Activated T-cell treated with anti-CD3 and anti-CD28 coated beads for 4 hours (primary cell): ENCODE results near the gene MT2A.
A peak's percentile ranks its signal among the peaks of the same experiment; 100 is the strongest.
"Not testable (repeated sequence)": the region's sequence is repeated elsewhere in the genome, so short reads cannot be mapped to it uniquely, and the experiment has no call there.

Experiments
- DNase-seq: peaks from one replicate; pipeline ENCODE4 v3.0.0-alpha.2; 2020

Gene MT2A

GRCh38 chr16:56608043-56608875, at the start of gene MT2A:
Gene MT2A (plus strand): TSS chr16:56608584. CDS start chr16:56608656, 72 bp downstream.
- peak; percentile 73 for DNase-seq

- DNase-seq, result no peak
Measured at GRCh38 chr16:56559109-56559508, 49.3 kb upstream of the MT2A start.

GRCh38 chr16:56560447-56560846, 47.9 kb upstream of the MT2A start:
- no peak for DNase-seq

GRCh38 chr16:56561126-56561525, 47.3 kb upstream of the MT2A start:
- DNase-seq, result no peak

- DNase-seq, result no peak
Measured at GRCh38 chr16:56564793-56565477, 43.4 kb upstream of the MT2A start, which contains the start of gene MT4. Gene MT4 (plus strand): TSS chr16:56565073. CDS start chr16:56565129, 56 bp downstream.

- no peak for DNase-seq
Measured at GRCh38 chr16:56569971-56570370, 38.4 kb upstream of the MT2A start.

- DNase-seq, result no peak
Measured at GRCh38 chr16:56571525-56571924, 36.9 kb upstream of the MT2A start.

- DNase-seq, result no peak
Measured at GRCh38 chr16:56574625-56575024, 33.8 kb upstream of the MT2A start.

GRCh38 chr16:56576585-56577299, 31.6 kb upstream of the MT2A start:
- DNase-seq, result peak; percentile 86

- no peak for DNase-seq
Measured at GRCh38 chr16:56577300-56577625, 31.1 kb upstream of the MT2A start.

- no peak for DNase-seq
Measured at GRCh38 chr16:56580391-56581048, 27.9 kb upstream of the MT2A start.

- not testable (repeated sequence) for DNase-seq
Measured at GRCh38 chr16:56582911-56583310, 25.5 kb upstream of the MT2A start.

GRCh38 chr16:56583351-56584168, 24.8 kb upstream of the MT2A start:
- DNase-seq, result no peak

GRCh38 chr16:56584276-56584675, 24.1 kb upstream of the MT2A start:
- DNase-seq, result no peak

GRCh38 chr16:56588781-56589140, 19.6 kb upstream of the MT2A start:
- DNase-seq, result no peak

- DNase-seq, result no peak
Measured at GRCh38 chr16:56589141-56590039, 19.0 kb upstream of the MT2A start, which contains the start of gene MT3. Gene MT3 (plus strand): TSS chr16:56589528. CDS start chr16:56589591, 63 bp downstream.

- no peak for DNase-seq
Measured at GRCh38 chr16:56591377-56592060, 16.9 kb upstream of the MT2A start.

- no peak for DNase-seq
Measured at GRCh38 chr16:56593573-56594291, 14.7 kb upstream of the MT2A start.

GRCh38 chr16:56594292-56594619, 14.1 kb upstream of the MT2A start:
- DNase-seq, result no peak
